MCF 10A (cell line): ENCODE results near the gene GABRG2. TPM values are rescaled to one million over a fixed set of nuclear protein-coding genes. Genes with fewer than 3 reads are reported as not detected.

ENCODE experiments used
- BruUV-seq: library from RNA; stranded (reverse); fragments of 400-500 nt; replicated peaks from 2 replicates; lab custom pipeline; 2021; lab: Mats Ljungman, UMichigan
- CTCF ChIA-PET: fragments of 300-600 bp; sonication (Branson Sonifier 250); formaldehyde crosslinking; extraction: SDS; loops from one replicate; lab custom pipeline; 2021; ENCODE audit warnings: antibody characterized with exemption, inconsistent platforms; lab: Yijun Ruan, JAX
- POLR2A ChIA-PET: fragments of 300-600, 350-650 bp; sonication (Branson Sonifier 250); formaldehyde crosslinking; extraction: SDS; loops from one replicate; lab custom pipeline; 2020; ENCODE audit warnings: antibody characterized with exemption, inconsistent platforms; lab: Yijun Ruan, JAX
- DNase-seq: peaks from one replicate; pipeline ENCODE4 v3.0.0-alpha.2; 2018; ENCODE audit not compliant: unreplicated experiment
- H3K27ac Mint-ChIP-seq: one replicate; pipeline ENCODE4 v1.8.0; 2022; ENCODE audit warnings: mild to moderate bottlenecking, low read depth, mixed read lengths; ENCODE audit not compliant: unreplicated experiment
- H3K27me3 Mint-ChIP-seq: one replicate; pipeline ENCODE4 v1.8.0; 2022; ENCODE audit warnings: mixed read lengths; ENCODE audit not compliant: insufficient read depth, unreplicated experiment
- H3K36me3 Mint-ChIP-seq: one replicate; pipeline ENCODE4 v1.8.0; 2022; ENCODE audit warnings: mild to moderate bottlenecking, moderate library complexity, mixed read lengths; ENCODE audit not compliant: insufficient read depth, unreplicated experiment
- H3K4me1 Mint-ChIP-seq: one replicate; pipeline ENCODE4 v1.8.0; 2022; ENCODE audit warnings: mixed read lengths; ENCODE audit not compliant: insufficient read depth, unreplicated experiment
- H3K4me3 Mint-ChIP-seq: one replicate; pipeline ENCODE4 v1.8.0; 2022; ENCODE audit warnings: mild to moderate bottlenecking, moderate library complexity, mixed read lengths; ENCODE audit not compliant: unreplicated experiment
- H3K9me3 Mint-ChIP-seq: one replicate; pipeline ENCODE4 v1.8.0; 2022; ENCODE audit warnings: mixed read lengths; ENCODE audit not compliant: unreplicated experiment
- CTCF ChIP-seq: fragments of 200-600 bp; IDR thresholded peaks from one replicate; pipeline ENCODE4 v1.8.0; 2022; ENCODE audit warnings: antibody characterized with exemption, mild to moderate bottlenecking; ENCODE audit not compliant: unreplicated experiment
- intact Hi-C: fragments of 100-400 bp; cut with micrococcal nuclease; formaldehyde crosslinking; loops from 2 replicates; pipeline ENCODE4 v1.14.1; 2022
- total RNA-seq: library from RNA; stranded (reverse); gene quantifications from 2 replicates; pipeline ENCODE4 v1.2.3, GENCODE V29; 2022

The GABRG2 gene
- total RNA-seq, 1 experiment from 2014 or later: not detected

GRCh38 chr5:162196351-162196750 lies 128.8 kb downstream of the GABRG2 start:
- Mint-ChIP-seq H3K9me3 (no peaks in the 10 kb centered on the region), H3K4me1 (peaks cover 20% of the 10 kb centered on the region), H3K4me3 (no peak overlapping the region), H3K36me3 (no peaks in the 10 kb centered on the region), H3K27ac (no peak overlapping the region), H3K27me3 (no peaks in the 10 kb centered on the region)
- ChIA-PET CTCF (interaction anchor here (1.4 kb wide), 1 partner anchor 12 kb away, joined by 4 read pairs; no protein-coding TSS in a partner anchor), POLR2A (interaction anchor here (0.5 to 0.7 kb wide), 2 partner anchors 30 to 519 kb away, joined by 3 to 4 read pairs; no protein-coding TSS in a partner anchor)
- intact Hi-C loops: no loop called here
- BruUV-seq: no TSS peak
- no peak for DNase-seq
- TF ChIP-seq CTCF: no peak

- Mint-ChIP-seq H3K9me3 (no peaks in the 10 kb centered on the region), H3K36me3 (no peaks in the 10 kb centered on the region), H3K27me3 (no peaks in the 10 kb centered on the region), H3K4me1 (peaks cover 20% of the 10 kb centered on the region), H3K27ac (no peak overlapping the region), H3K4me3 (no peak overlapping the region)
- no TSS peak for BruUV-seq
- no peak for DNase-seq
- ChIA-PET CTCF (interaction anchor here (0.5 to 0.6 kb wide), 3 partner anchors 11 to 1239 kb away, joined by 3 read pairs; no protein-coding TSS in a partner anchor), POLR2A (interaction anchor here (0.6 kb wide), 1 partner anchor 10 kb away, joined by 3 read pairs; no protein-coding TSS in a partner anchor)
- TF ChIP-seq CTCF: no peak
- intact Hi-C loops: loop anchor here (10.0 kb wide), 1 partner anchor 348 kb away; no protein-coding TSS in a partner anchor
Observed at GRCh38 chr5:162202285-162202880, 134.8 kb downstream of the GABRG2 start.

Other genes with a start within 250 kb of the GABRG2 start
- not detected in 2 replicates for gene GABRA1, start 219.7 kb upstream of the GABRG2 start, total RNA-seq